Measurements from ENCODE around the gene RGS3.

DNA sequence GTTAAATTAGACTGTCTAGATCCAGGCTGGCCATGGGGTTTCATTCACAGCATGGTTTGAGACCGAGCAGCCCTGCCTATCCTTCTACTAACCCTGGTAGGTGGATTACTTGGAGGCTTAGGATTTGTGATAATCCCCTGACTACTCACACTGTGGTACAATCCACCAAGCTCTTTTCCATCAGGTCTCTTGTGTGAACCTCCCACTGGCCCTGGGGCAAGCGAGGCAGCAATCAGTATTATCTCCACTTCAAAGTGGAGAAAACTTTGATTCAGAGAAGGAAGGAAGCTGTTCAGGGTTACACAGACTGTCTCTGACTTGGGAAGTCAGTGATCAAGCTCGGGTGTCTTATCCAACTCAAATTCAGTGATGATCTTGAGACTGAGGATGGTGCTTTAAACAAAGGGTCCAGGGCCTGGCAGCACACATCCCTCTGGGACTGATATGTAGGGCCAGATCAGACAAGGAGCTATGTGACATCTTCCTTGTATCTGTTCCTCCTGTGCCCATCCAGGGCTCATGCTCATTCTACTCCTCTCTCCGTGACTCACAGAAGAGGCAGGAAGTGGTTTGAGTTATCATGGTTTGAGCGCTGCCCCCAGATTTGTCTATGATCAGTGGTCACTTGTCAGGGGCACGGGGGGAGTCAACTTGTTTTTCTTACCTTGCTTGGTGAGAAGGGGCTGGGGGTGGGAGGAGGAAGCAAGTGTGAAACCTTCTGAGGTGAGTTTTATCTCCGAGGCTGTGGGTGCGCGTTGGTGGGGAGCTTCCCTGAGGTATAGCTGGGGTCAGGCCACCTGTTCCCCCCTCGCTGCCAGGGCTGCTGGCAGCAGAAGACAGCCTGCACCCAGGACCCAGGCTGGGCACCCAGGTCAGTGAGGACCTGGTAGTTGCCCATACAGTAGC is 48.6 kb downstream of the RGS3 start:
- TF ChIP-seq, protein P1, sequence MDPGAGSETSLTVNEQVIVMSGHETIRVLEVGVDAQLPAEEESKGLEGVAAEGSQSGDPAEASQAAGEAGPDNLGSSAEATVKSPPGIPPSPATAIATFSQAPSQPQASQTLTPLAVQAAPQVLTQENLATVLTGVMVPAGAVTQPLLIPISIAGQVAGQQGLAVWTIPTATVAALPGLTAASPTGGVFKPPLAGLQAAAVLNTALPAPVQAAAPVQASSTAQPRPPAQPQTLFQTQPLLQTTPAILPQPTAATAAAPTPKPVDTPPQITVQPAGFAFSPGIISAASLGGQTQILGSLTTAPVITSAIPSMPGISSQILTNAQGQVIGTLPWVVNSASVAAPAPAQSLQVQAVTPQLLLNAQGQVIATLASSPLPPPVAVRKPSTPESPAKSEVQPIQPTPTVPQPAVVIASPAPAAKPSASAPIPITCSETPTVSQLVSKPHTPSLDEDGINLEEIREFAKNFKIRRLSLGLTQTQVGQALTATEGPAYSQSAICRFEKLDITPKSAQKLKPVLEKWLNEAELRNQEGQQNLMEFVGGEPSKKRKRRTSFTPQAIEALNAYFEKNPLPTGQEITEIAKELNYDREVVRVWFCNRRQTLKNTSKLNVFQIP (CRISPR knock-in tag; IDR thresholded peaks at IDR 0.05; ENCODE audit: borderline replicate concordance, low read depth): no peak
- TF ChIP-seq ISL1 (CRISPR knock-in tag; IDR thresholded peaks at IDR 0.05) (no peak), ESRRG (CRISPR knock-in tag; IDR thresholded peaks at IDR 0.05) (no peak)
- TF ChIP-seq, protein P2, sequence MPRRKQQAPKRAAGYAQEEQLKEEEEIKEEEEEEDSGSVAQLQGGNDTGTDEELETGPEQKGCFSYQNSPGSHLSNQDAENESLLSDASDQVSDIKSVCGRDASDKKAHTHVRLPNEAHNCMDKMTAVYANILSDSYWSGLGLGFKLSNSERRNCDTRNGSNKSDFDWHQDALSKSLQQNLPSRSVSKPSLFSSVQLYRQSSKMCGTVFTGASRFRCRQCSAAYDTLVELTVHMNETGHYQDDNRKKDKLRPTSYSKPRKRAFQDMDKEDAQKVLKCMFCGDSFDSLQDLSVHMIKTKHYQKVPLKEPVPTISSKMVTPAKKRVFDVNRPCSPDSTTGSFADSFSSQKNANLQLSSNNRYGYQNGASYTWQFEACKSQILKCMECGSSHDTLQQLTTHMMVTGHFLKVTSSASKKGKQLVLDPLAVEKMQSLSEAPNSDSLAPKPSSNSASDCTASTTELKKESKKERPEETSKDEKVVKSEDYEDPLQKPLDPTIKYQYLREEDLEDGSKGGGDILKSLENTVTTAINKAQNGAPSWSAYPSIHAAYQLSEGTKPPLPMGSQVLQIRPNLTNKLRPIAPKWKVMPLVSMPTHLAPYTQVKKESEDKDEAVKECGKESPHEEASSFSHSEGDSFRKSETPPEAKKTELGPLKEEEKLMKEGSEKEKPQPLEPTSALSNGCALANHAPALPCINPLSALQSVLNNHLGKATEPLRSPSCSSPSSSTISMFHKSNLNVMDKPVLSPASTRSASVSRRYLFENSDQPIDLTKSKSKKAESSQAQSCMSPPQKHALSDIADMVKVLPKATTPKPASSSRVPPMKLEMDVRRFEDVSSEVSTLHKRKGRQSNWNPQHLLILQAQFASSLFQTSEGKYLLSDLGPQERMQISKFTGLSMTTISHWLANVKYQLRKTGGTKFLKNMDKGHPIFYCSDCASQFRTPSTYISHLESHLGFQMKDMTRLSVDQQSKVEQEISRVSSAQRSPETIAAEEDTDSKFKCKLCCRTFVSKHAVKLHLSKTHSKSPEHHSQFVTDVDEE (CRISPR knock-in tag; IDR thresholded peaks at IDR 0.05): no peak
- TF ChIP-seq, protein P3, sequence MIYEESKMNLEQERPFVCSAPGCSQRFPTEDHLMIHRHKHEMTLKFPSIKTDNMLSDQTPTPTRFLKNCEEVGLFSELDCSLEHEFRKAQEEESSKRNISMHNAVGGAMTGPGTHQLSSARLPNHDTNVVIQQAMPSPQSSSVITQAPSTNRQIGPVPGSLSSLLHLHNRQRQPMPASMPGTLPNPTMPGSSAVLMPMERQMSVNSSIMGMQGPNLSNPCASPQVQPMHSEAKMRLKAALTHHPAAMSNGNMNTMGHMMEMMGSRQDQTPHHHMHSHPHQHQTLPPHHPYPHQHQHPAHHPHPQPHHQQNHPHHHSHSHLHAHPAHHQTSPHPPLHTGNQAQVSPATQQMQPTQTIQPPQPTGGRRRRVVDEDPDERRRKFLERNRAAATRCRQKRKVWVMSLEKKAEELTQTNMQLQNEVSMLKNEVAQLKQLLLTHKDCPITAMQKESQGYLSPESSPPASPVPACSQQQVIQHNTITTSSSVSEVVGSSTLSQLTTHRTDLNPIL (CRISPR knock-in tag; IDR thresholded peaks at IDR 0.05; ENCODE audit: low read depth): no peak
- TF ChIP-seq, protein P4, sequence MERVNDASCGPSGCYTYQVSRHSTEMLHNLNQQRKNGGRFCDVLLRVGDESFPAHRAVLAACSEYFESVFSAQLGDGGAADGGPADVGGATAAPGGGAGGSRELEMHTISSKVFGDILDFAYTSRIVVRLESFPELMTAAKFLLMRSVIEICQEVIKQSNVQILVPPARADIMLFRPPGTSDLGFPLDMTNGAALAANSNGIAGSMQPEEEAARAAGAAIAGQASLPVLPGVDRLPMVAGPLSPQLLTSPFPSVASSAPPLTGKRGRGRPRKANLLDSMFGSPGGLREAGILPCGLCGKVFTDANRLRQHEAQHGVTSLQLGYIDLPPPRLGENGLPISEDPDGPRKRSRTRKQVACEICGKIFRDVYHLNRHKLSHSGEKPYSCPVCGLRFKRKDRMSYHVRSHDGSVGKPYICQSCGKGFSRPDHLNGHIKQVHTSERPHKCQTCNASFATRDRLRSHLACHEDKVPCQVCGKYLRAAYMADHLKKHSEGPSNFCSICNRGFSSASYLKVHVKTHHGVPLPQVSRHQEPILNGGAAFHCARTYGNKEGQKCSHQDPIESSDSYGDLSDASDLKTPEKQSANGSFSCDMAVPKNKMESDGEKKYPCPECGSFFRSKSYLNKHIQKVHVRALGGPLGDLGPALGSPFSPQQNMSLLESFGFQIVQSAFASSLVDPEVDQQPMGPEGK (CRISPR knock-in tag; IDR thresholded peaks at IDR 0.05; ENCODE audit: borderline replicate concordance): no peak
